ENCODE results near the gene SPDYE4. TPM values are rescaled to one million over a fixed set of nuclear protein-coding genes. Genes with fewer than 3 reads are reported as not detected.
A peak's percentile ranks its signal among the peaks of the same experiment; 100 is the strongest.
"Not testable (repeated sequence)": the region's sequence is repeated elsewhere in the genome, so short reads cannot be mapped to it uniquely, and the experiment has no call there.

Gene SPDYE4, protein sequence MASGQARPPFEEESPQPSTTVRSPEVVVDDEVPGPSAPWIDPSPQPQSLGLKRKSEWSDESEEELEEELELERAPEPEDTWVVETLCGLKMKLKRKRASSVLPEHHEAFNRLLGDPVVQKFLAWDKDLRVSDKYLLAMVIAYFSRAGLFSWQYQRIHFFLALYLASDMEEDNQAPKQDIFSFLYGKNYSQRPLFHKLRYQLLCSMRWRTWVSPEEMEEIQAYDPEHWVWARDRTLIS
- not detected for total RNA-seq
- long read RNA-seq: 0 reads

DNA sequence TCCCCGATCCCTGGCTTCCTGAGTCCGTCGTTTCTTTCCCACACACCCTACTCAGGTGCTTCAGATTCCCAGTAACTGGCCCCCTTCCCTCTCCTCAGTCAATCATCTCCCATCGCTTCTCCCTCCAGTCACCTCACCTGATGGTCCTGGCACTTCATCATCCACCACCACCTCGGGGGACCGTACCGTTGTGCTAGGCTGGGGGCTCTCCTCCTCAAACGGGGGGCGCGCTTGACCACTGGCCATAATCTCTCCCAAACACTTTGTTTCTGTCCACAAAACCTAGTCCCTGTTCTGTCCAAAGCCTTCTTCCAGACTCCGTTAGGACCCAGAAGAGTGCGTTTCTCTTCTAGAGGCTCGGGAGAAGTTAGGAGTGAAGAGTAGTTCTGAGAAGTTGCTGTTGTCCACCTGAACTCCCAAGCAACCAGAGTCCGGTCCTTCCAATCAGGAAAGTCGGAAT lies at the start of gene SPDYE4:
Gene SPDYE4, minus strand, starts transcription at position 410 of the 460 bp plus-strand sequence. Its CDS starts 164 bp downstream, at position 246.
- ATAC-seq: no peak
- intact Hi-C loops (cut with micrococcal nuclease): no loop called here
- DNase-seq: no peak

DNA sequence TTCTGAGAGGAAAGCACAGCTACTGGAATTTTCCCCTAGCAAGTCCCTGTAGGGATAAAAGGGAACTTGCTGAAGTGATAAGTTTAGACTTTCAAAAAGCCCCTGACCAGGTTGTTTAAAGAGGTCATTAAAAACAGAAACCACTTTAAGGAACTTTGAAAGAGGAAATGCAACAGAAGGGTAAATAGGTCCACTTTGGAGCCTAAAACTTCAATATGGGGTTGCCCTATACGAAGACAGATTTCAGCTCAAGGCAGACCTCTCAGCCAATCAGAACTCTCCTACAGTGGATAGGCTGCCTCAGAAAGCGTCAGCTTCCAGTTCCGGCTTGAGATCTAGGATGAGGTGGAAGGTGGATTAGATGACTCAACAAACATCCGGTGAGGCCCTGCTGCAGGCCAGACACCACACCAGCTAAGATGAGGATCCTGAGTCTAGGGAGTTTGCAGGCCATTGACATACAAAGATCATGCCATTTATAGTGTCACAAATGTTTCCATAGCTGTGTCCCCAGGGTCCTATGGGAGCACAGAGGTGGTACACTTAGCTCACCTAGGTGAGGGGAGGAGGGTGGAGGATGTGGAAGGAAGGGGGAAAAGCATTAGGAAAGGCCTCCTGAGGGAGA lies 48.7 kb upstream of the SPDYE4 start:
- intact Hi-C loops (cut with micrococcal nuclease): loop anchor here (10.0 kb wide), 1 partner anchor 88 kb away; no protein-coding TSS in a partner anchor
- ATAC-seq: no peak

DNA sequence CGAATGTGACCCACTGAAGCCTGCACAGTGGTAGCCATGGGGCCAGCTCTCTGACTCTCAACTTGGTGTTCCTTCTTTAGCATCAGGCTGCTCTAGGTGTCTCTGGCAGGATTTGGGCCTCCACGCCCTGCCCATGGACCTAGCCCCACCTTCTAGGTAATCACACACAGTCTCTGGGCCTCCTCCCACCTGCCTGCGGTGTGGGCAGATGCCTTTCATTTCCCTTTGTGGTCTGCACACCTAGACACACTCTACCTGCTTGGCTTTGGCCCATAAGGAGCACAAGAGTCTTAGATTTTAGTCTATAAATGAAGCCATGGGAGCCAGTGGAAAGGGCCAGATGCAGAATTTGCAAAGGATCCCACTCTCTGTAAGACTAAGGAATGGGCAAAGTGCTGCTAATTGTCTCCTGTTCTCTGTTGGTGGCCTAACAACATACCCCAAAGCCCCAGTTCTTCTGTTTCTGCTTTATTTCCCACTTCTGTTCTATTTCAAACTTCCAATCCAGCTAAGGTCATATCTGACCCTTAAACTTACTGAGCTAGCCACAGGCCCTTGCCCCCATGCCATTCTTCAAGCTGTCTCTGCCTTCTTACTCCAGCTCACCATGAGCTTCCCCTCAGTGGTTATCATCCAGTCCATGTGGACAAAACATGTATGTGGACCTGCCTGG lies 48.0 kb upstream of the SPDYE4 start:
- no peak for DNase-seq
- ATAC-seq: no peak
- intact Hi-C loops (cut with micrococcal nuclease): loop anchor here (10.0 kb wide), 1 partner anchor 88 kb away; no protein-coding TSS in a partner anchor

More for the DNA sequence above, 48.7 kb upstream of the SPDYE4 start:
- DNase-seq: no peak

DNA sequence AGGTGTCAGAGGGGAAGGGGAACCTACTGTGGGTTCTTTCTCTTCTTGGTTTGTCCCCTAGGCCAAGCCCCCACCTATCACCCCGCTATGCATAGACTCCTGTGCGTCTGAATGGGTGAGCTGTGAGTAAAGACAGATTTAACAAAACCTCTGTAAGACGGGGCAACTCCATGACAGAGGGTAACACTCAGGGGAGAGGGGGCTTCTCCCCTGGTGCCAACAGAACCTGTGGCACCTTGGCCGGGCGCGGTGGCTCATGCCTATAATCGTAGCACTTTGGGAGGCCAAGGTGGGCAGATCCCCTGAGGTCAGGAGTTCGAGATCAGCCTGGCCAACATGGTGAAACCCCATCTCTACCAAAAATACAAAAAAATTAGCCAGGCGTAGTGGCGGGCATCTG lies 47.0 kb upstream of the SPDYE4 start:
- not testable (repeated sequence) for DNase-seq, ATAC-seq
- intact Hi-C loops (cut with micrococcal nuclease): loop anchor here (10.0 kb wide), 1 partner anchor 89 kb away; no protein-coding TSS in a partner anchor

DNA sequence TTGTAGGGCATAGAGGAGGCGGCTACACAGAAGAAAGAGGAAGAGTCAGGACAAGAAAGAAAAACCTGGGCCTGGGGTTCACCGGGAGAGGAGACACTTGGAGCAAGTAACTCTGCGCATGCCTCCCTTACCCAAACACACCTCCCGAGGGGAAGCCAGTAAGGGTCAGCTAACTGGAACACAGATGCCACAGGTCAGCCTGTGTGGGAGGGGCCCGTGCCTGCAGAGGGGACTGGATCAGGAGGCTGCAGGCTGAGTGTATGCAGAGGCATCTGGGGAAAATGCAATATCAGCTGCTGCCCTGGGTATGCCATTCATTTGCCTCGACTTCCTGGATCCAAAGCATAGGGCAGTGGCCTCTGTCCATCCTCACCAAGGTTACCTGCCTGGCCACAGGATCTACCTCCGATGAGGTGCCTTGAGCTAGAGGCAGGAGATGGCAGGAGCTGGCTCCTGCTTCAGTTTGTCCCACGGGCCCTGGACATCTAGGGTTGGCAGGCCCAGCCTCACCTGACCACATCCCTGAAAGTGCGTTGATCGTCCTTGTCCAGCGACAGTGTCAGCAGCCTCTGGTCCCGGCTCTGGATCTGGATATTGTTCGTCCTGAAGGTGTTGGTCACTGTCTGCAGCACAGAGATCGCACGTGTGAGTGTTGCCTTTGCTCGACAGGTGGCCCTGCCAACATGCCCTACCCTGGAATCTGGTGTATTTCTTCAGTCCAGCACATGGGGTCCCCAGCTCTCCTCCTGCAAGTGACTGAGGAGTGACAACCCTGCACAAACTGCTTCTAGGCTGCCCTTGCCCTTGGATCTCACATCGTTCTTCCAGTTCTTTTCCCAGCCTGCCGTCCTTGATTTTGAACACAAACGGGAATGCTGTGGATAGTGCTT lies 45.4 kb upstream of the SPDYE4 start:
- peak; percentile 68 for ATAC-seq
- intact Hi-C loops (cut with micrococcal nuclease): loop anchor here (10.0 kb wide), 1 partner anchor 91 kb away; no protein-coding TSS in a partner anchor

DNA sequence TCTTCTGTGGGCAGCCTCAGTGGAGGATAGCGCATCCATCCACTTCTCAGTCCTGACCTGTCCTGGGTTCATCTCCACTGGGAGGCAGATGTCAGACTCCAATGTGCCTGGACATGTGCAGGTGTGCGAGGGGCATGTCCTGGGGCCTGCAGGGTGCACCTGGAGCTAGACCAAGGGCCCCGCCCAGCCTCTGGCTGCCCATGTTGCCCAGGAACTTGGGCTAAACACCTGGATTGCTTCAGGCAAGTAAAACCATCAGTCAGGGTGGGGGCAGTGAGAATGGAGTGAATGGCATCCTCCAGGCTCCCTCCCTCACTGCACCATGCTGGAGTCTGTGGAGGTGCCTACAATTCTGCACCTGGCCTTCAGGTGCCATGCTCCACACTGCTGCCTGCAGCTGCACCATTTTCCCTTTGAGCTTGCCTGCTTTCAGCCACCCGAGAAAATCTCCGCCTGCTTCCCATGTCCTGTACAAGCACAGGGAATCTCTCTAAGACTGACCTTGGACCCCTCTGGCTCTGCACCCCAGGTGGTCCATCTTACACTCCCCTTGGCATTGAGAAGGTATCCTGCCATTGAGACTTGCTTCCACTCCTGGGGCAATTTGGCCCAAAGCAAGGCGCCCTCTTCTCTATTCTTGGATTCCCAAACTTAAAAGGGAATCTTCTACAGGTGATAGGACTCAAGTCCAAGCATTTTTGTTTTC lies 42.9 kb upstream of the SPDYE4 start:
- ATAC-seq (no peak), DNase-seq (no peak)
- intact Hi-C loops (cut with micrococcal nuclease): loop anchor here (10.0 kb wide), 1 partner anchor 94 kb away; no protein-coding TSS in a partner anchor

More for the DNA sequence above, 45.4 kb upstream of the SPDYE4 start:
- no peak for DNase-seq

DNA sequence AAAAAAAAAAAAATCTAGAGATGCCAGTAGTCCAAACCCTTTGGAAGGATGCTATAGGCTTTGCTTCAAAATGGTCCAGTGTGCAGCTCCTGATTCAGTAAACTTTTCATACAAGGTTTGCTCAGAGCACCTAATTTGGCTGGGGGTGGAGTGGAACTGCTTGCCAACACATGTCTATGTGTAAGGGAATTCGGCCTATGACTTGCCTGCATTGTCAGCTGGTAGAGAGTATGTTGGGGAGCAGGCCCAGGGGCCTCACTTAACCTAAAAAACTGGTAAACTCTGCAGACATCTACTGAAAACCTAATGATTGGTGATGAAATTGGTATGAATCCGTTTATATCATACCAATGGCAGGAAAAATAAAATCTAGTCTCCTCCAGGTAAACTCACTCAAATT lies 42.3 kb upstream of the SPDYE4 start:
- intact Hi-C loops (cut with micrococcal nuclease): loop anchor here (10.0 kb wide), 1 partner anchor 94 kb away; no protein-coding TSS in a partner anchor
- DNase-seq (no peak), ATAC-seq (no peak)

DNA sequence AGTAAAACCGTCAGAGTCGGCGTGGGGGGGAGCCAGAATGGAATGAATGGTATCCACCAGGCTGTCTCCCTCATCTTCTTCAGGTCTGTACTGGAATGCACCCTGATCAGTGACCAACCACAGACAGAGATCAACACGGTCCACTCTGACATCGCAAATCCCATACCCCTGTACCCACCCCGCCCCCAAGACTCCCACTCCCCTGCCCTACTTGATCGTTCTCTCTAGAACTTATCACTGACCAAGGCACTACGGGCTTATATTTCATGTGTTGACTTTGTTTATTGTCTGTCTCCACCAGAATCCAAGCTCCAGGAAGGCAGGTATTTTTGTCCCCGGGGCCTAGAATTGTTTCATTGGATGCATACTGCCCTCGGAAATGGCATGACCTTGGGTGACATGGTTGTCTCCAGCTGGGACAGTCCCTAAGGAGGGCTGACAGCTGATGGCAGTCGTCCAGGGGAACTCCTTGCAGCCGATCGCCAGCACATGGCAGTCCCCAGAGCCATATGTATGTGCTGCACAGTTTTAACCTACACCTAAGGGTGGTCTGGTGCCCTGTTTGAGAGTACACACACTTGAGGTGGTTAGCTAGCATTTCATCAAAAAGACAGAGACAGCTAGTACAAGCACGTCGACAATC lies 41.3 kb upstream of the SPDYE4 start:
- ATAC-seq (peak; percentile 73), DNase-seq (peak; percentile 46)
- intact Hi-C loops (cut with micrococcal nuclease): loop anchor here (10.0 kb wide), 1 partner anchor 95 kb away; no protein-coding TSS in a partner anchor

DNA sequence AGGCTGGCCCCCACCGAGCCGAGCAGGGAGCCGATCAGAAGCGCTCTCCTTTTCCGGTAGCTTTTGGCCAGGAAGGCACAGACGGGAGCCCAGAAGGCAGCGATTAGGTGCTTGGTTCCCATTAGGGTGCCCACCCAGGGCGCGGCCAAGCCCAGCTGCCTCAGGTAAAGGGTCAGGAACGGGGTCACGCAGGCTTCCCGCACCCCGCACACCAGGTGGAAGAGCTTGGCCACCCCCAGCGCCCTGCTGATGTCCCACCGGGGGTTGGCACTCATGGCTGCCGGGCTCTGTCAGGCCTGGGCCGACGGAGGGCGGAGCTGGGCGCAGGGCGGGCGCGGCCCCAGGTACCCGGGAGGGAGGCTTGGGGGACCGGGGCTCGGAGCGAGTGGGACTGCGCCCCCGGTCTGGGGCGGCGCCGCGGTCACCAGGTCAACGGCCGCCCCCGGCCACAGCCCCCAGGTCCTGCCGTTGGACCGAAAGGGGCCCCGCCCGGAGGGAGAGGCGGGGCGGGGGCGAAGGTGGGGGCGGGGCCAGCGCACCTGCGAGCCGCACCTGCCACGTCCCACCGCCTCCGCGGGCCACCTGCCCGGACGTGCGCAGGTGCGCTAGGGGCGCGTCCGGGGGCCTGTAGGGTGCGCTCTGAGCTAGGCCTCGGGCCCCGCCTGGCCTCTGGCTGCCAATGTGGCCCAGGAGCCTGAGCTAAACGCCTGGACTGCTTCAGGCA lies 40.7 kb upstream of the SPDYE4 start, which contains the start of gene MFSD6L:
Gene MFSD6L, minus strand, starts transcription at position 520 of the 724 bp plus-strand sequence. Its CDS starts 245 bp downstream, at position 275.
- ATAC-seq (peak; percentile 66), DNase-seq (peak; percentile 47)
- intact Hi-C loops (cut with micrococcal nuclease): no loop called here

DNA sequence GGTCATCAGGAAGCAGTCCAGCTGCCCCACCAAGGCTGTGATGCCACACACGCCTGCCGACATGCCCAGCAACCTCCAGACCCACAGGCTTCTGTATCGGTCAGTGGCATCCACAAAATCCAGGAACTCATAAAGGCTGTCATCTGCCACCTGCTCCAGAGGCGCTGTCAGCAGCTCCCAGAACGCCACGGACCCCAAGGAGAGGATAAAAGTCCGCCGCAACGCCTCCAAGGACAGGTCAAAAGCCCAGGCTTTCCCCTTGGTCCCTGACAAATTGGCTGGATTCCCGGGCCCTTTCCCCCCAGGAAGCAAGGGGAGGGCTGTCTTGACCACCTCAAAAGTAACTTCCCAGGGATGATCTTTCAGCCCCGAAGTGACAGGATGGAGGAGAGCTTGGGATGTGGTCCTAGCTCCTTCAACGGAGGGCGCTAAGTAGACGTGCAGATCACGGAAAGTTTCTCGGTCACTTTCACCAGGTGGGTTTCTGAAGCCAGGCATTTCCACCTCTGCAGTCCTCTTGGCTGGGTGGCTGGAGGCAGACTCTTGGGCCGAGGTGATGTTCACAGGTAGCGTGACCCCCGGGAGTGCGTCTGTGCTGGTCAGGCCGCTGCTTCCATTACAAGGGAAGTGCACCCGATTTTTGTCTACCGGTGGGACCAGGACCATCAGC lies 40.0 kb upstream of the SPDYE4 start:
- intact Hi-C loops (cut with micrococcal nuclease): no loop called here
- ATAC-seq (no peak), DNase-seq (no peak)

DNA sequence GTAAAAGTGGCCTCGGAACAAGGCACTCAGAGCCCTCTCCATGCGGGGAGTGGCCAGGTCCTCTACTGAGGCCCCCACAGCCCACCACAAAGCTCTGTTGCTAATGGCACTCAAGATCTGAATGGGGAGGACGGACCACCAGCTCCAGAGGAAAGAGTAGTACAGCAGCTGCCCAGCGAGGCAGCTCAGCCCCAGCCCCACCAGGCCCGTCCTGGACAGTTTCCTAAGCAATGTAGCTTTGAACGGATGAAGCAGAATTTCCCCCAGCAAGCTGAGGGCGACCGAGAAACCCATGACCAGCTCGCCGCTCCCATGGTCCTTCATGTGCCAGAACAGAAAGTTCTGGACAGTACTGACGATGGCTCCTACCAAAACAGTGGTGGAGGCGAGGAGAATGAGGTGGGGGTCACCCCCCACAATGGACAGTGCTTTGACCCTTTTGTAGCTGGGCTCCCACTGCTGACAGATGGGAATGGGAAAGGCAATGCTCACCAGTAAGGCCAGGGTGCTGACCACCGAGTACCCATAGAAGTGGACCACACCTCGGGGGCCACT lies 39.4 kb upstream of the SPDYE4 start:
- intact Hi-C loops (cut with micrococcal nuclease): no loop called here

DNA sequence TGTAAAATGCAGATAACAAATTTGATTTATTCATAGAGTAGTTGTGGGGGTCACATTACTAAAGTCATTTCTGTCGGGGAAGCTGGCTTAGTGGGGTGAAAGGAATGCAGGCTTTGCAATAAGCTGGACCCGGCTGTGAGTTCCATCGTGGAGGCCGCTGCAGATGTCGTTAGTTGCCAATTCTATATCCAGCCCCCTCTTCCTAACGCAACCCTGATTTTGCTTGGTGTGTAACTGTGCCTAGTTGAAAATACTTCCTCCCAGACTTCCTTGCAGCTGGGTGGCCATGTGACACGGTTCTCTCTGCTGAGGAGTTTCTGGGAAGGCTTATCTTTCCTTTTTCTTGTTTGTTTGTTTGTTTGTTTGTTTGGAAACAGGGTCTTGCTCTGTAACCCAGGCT lies 36.3 kb upstream of the SPDYE4 start:
- DNase-seq: no peak
- intact Hi-C loops (cut with micrococcal nuclease): no loop called here
- peak; percentile 44 for ATAC-seq

More for the DNA sequence above, 39.4 kb upstream of the SPDYE4 start:
- ATAC-seq (no peak), DNase-seq (no peak)

DNA sequence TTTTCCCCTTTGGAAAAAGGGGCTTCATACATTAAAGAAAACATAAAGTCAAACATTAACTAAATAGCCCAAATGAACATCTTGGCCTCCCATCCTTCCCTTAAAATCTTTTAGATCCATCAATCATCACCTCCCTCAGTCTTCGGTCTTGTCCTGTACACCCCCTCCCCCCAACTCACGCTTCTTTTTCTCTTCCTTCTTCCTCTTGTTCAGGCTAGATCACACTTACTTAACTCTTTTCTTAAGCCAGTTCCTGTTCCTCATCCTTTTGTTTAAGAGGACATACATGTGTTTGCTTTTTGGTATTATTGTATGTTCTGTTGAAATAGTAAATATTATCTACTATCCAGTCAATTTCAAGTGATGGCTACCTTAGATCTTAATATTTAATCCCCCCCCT lies 35.3 kb upstream of the SPDYE4 start:
- ATAC-seq (peak; percentile 40), DNase-seq (no peak)
- intact Hi-C loops (cut with micrococcal nuclease): no loop called here

DNA sequence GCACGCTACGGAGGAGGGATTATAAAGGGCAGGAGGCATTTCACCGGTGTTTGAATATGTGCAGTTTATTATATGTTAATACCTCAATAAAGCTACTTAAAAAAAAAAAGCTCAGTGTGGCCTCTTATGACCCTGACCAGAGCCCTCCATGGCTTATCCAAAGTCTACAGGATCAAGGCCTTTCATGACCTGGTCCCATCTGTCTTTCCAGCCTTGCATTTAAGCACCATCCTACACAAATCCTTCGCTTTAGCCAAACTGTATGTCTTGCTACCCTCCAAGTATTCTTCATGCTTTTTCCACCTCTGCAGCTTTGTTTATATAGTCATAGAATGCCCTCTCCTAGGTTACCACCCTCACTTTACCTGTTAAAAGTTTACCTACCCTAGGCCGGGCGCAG lies 34.3 kb upstream of the SPDYE4 start:
- no peak for ATAC-seq
- intact Hi-C loops (cut with micrococcal nuclease): no loop called here
- DNase-seq: no peak

DNA sequence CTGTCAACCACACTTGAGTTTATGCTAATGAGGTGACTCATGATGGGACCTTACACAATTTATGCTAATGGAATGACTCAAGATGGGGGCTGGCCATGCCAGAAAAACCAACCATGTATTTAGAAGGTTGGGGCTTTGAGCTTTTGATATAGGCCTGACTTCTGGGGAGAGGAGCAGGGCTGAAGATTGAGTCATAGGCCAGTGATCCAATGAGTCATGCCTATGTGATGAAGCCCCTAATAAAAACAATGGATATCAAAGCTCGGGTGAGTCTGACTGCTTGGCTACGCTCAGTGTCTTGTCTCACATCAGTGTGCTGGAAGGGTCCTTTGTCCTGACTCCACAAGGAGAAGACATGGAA lies 33.5 kb upstream of the SPDYE4 start:
- no peak for ATAC-seq
- DNase-seq: no peak
- intact Hi-C loops (cut with micrococcal nuclease): no loop called here

DNA sequence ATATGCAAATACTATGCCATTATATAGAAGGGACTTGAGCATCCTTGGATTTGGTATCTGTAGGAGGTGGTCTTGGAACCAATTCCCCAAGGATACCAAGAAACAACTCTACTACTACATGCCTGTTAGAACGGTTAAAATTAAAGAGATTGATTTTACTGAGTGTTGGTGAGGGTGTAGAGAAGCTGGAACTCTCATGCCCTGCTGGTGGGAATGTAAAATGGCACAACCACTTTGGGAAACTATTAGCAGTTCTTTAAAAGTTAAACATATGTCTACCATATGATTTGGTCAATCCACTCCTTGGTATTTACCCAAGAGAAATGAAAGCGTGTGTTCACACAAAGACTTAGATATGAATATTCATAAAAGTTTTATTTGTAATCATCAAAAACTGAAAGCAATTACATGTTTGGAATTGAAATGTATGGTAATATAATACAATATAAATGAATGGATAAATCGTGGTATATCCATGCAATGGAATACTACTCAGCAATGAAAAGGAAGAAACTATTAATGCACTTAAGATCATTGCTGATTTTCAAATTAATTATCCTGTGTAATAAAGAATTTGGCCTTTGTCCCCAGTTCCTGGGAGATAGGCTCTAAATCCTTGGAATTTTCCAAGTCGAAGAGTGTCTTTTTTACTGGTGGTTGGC lies 33.0 kb upstream of the SPDYE4 start:
- ATAC-seq: no peak
- DNase-seq: no peak
- intact Hi-C loops (cut with micrococcal nuclease): no loop called here

Data from left ventricle myocardium superior (tissue), 1 donor.